Suppressor macrophage treated with lipopolysaccharide for 4 hours (primary cell): Measurements from ENCODE around the gene THRA.
A peak's percentile ranks its signal among the peaks of the same experiment; 100 is the strongest.
"Not testable (repeated sequence)": the region's sequence is repeated elsewhere in the genome, so short reads cannot be mapped to it uniquely, and the experiment has no call there.

Experiments used
- DNase-seq: peaks from one replicate; pipeline ENCODE4 v3.0.0-alpha.2; 2020

The THRA gene

GRCh38 chr17:40121181-40122135 is 58.7 kb downstream of the THRA start, which contains the start of gene MSL1:
Gene MSL1 (plus strand): TSS chr17:40121971. CDS start chr17:40122613, 642 bp downstream.
- DNase-seq, result peak; percentile 88

- peak; percentile 68 for DNase-seq
Observed at GRCh38 chr17:40122136-40122998, 59.6 kb downstream of the THRA start.

- peak; percentile 50 for DNase-seq
Observed at GRCh38 chr17:40122999-40123810, 60.4 kb downstream of the THRA start.

GRCh38 chr17:40123811-40124114 is 61.0 kb downstream of the THRA start:
- DNase-seq, result no peak

- DNase-seq, result no peak
Observed at GRCh38 chr17:40124279-40125141, 61.7 kb downstream of the THRA start.

GRCh38 chr17:40129498-40129897 is 66.7 kb downstream of the THRA start:
- DNase-seq, result no peak

- DNase-seq, result peak; percentile 85
Observed at GRCh38 chr17:40130352-40131042, 67.7 kb downstream of the THRA start.

GRCh38 chr17:40134184-40134583 is 71.4 kb downstream of the THRA start:
- DNase-seq, result no peak

GRCh38 chr17:40135817-40136216 is 73.1 kb downstream of the THRA start:
- no peak for DNase-seq

- DNase-seq, result no peak
Observed at GRCh38 chr17:40139566-40140058, 76.8 kb downstream of the THRA start.

GRCh38 chr17:40143166-40143565 is 80.4 kb downstream of the THRA start:
- DNase-seq, result not testable (repeated sequence)
